Keratinocyte (primary cell): ENCODE results near the gene MAEA. TPM values are rescaled to one million over a fixed set of nuclear protein-coding genes. Genes with fewer than 3 reads are reported as not detected.

Experiments
- DNase-seq: peaks from one replicate; pipeline ENCODE4 v3.0.0-alpha.2; 2011; ENCODE audit warnings: low read depth, missing footprints, low spot score
- FAIRE-seq: peaks from 2 replicates; lab custom pipeline; 2011; peaks lifted over from hg19 to GRCh38; lab: Jason Lieb, UNC
- H2AFZ ChIP-seq: 2 replicates; pipeline ENCODE4 v1.6.0; 2012; ENCODE audit warnings: low read length, control low read depth, inconsistent platforms; ENCODE audit not compliant: control insufficient read depth
- H3K27ac ChIP-seq: 2 replicates; pipeline ENCODE4 v1.5.1; 2011; ENCODE audit warnings: low read length; ENCODE audit not compliant: control insufficient read depth, insufficient read depth
- H3K27me3 ChIP-seq: 3 replicates; pipeline ENCODE4 v1.6.0; 2011; ENCODE audit warnings: low read length; ENCODE audit not compliant: control insufficient read depth, insufficient read depth; ENCODE audit errors: extremely low read depth
- H3K36me3 ChIP-seq, 2 experiments: 2 replicates in 1 of 2; 3 replicates in 1 of 2; pipeline ENCODE4 v1.5.1; 2011; ENCODE audit warnings: low read length in 2 of 2, mild to moderate bottlenecking in 1 of 2; ENCODE audit not compliant: control insufficient read depth in 2 of 2, insufficient read depth in 2 of 2; ENCODE audit errors: extremely low read depth in 1 of 2
- H3K4me1 ChIP-seq: 3 replicates; pipeline ENCODE4 v1.5.1; 2011; ENCODE audit warnings: low read length; ENCODE audit not compliant: control insufficient read depth, insufficient read depth; ENCODE audit errors: extremely low read depth
- H3K4me2 ChIP-seq: 3 replicates; pipeline ENCODE4 v1.6.0; 2011; ENCODE audit warnings: low read depth, low read length; ENCODE audit not compliant: control insufficient read depth, insufficient read depth; ENCODE audit errors: extremely low read depth
- H3K4me3 ChIP-seq, 3 experiments: fragments of 200-600 bp in 1 of 3; sonication (generic) in 1 of 3; 2 replicates in 2 of 3; 3 replicates in 1 of 3; pipeline ENCODE4 v1.5.1; 2011 to 2016; ENCODE audit warnings: low read length in 3 of 3, mild to moderate bottlenecking in 3 of 3, control low read depth in 2 of 3, inconsistent platforms in 1 of 3, low read depth in 1 of 3, mixed read lengths in 1 of 3, mixed run types in 1 of 3, moderate library complexity in 1 of 3; ENCODE audit not compliant: control insufficient read depth in 2 of 3, insufficient read depth in 2 of 3; ENCODE audit errors: extremely low read depth in 1 of 3
- H3K79me2 ChIP-seq: 2 replicates; pipeline ENCODE4 v1.6.0; 2012; ENCODE audit warnings: low read length; ENCODE audit not compliant: control insufficient read depth, insufficient read depth
- H3K9ac ChIP-seq: 3 replicates; pipeline ENCODE4 v1.6.0; 2011; ENCODE audit warnings: low read length; ENCODE audit not compliant: control insufficient read depth, insufficient read depth; ENCODE audit errors: extremely low read depth
- H3K9me1 ChIP-seq: 3 replicates; pipeline ENCODE4 v1.6.0; 2011; ENCODE audit warnings: low read length; ENCODE audit not compliant: control insufficient read depth, insufficient read depth; ENCODE audit errors: extremely low read depth
- H3K9me3 ChIP-seq: 2 replicates; pipeline ENCODE4 v1.5.1; 2012; ENCODE audit warnings: low read depth, low read length; ENCODE audit not compliant: control insufficient read depth
- H4K20me1 ChIP-seq: 3 replicates; pipeline ENCODE4 v1.6.0; 2011; ENCODE audit warnings: low read length; ENCODE audit not compliant: control insufficient read depth, insufficient read depth; ENCODE audit errors: extremely low read depth
- CTCF ChIP-seq, 3 experiments: IDR thresholded peaks in 1 of 3; conservative IDR thresholded peaks in 1 of 3; optimal IDR thresholded peaks in 1 of 3; 2 replicates in 2 of 3; 3 replicates in 1 of 3; pipeline versions ENCODE3 to v1.5.1; 2011; ENCODE audit warnings: low read length in 3 of 3, mild to moderate bottlenecking in 3 of 3, moderate library complexity in 2 of 3, control low read depth in 1 of 3, inconsistent platforms in 1 of 3; ENCODE audit not compliant: insufficient read depth in 2 of 3; ENCODE audit errors: extremely low read depth in 1 of 3
- EZH2 ChIP-seq: IDR thresholded peaks from one replicate; pipeline ENCODE4 v1.6.1; 2012; ENCODE audit warnings: inconsistent platforms, mild to moderate bottlenecking, low read length, moderate library complexity
- dilution Hi-C: fragments of 300-500 bp; cut with MboI; formaldehyde crosslinking; loops from one replicate; pipeline ENCODE4 v1.7.0; 2020; ENCODE audit warnings: low sequenced_read_pairs; ENCODE audit not compliant: extremely low pct_ligation_motif_present
- polyA plus RNA-seq, 5 experiments: library from polyadenylated mRNA; depleted of rRNA in 3 of 5; stranded (reverse) in 3 of 5; stranded (forward) in 1 of 5; unstranded in 1 of 5; fragments of >200 nt; gene quantifications; 1 replicate in 1 of 5; 2 replicates in 3 of 5; 3 replicates in 1 of 5; pipeline versions ENCODE4 v1.2.1 to v1.2.3, GENCODE V29; 2011 to 2012; ENCODE audit warnings: missing spikeins in 2 of 5, low read depth in 1 of 5, low replicate concordance in 1 of 5

MAEA gene
- polyA plus RNA-seq, 1 donor (not counting 4 experiments of a cell fraction or from before 2014, with no cell fraction given) = 89.7 TPM

- no peak for TF ChIP-seq CTCF (optimal IDR thresholded peaks at IDR 0.05 in 1 of 3, IDR thresholded peaks at IDR 0.05 in 1 of 3, conservative IDR thresholded peaks at IDR 0.05 in 1 of 3; ENCODE audit: extremely low read depth in 1 of 3, insufficient read depth in 2 of 3, low read length in 3 of 3)
- no peak for TF ChIP-seq EZH2
- FAIRE-seq = no peak
- Histone ChIP-seq H3K4me1 (peaks cover 36% of the 10 kb centered on the region), H3K4me2 (no peak overlapping the region), H3K27ac (no peak overlapping the region), H3K4me3 (no peak overlapping the region), H3K79me2 (peaks cover 96% of the 10 kb centered on the region), H3K9me1 (no peaks in the 10 kb centered on the region), H3K9me3 (no peaks in the 10 kb centered on the region), H3K9ac (no peak overlapping the region), H2AFZ (no peak overlapping the region), H3K27me3 (no peaks in the 10 kb centered on the region), H4K20me1 (peaks cover 10% of the 10 kb centered on the region), H3K36me3 (peaks cover 21 to 30% of the 10 kb centered on the region in 2 experiments)
- DNase-seq = no peak
- dilution Hi-C loops = no loop called here
These were observed 5.8 kb downstream of the MAEA start for GRCh38 chr4:1295405-1296055.

GRCh38 chr4:1296324-1297022 lies 6.8 kb downstream of the MAEA start:
- H3K9ac ChIP-seq = peak overlapping the region; percentile 40
- peaks cover 38% of the 10 kb centered on the region for H3K4me1 ChIP-seq
- no peaks in the 10 kb centered on the region for H3K9me1 ChIP-seq
- peaks cover 93% of the 10 kb centered on the region for H3K79me2 ChIP-seq
- no peak for TF ChIP-seq EZH2
- TF ChIP-seq CTCF (optimal IDR thresholded peaks at IDR 0.05 in 1 of 3, IDR thresholded peaks at IDR 0.05 in 1 of 3, conservative IDR thresholded peaks at IDR 0.05 in 1 of 3; ENCODE audit: extremely low read depth in 1 of 3, insufficient read depth in 2 of 3, low read length in 3 of 3) = no peak
- H3K27me3 ChIP-seq = no peaks in the 10 kb centered on the region
- dilution Hi-C loops = no loop called here
- no peaks in the 10 kb centered on the region for H3K9me3 ChIP-seq
- FAIRE-seq = peak; percentile 83
- peaks cover 21 to 32% of the 10 kb centered on the region in 2 experiments for H3K36me3 ChIP-seq
- peak overlapping the region; percentile 39 for H3K4me2 ChIP-seq
- H3K27ac ChIP-seq = peak overlapping the region; percentile 62
- peak overlapping the region in 2 of 3 experiments; percentile 24 to 38 for H3K4me3 ChIP-seq
- H2AFZ ChIP-seq = no peak overlapping the region
- peaks cover 10% of the 10 kb centered on the region for H4K20me1 ChIP-seq
- DNase-seq = no peak
